Ishikawa (cell line): ENCODE measurements around the gene OXER1.

Experiments used
- CEBPB ChIP-seq: IDR thresholded peaks from 2 replicates; pipeline ENCODE4 v1.6.1; 2012
- TCF12 ChIP-seq: IDR thresholded peaks from 2 replicates; pipeline ENCODE4 v1.6.1; 2012; ENCODE audit warnings: low read depth

DNA sequence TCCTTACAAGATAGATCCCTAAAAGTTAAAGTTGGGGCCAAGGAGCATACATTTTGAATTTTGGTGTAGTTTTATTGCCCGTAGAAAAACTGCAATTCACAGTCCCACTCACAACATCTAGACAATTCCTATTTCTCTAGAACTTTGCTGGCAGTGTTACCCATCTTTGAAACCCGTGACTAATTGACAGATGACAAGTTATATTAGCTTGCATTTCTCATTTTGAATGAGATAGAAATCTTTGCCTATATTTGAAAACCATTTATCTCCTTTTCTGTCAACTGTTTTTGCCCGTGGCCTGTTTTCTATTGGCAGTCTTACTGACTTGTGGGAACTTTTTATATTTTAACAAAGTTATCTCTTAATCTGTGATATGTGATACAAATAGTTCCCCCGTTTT lies 50.0 kb downstream of the OXER1 start:
- TF ChIP-seq CEBPB (no peak), TCF12 (no peak)
